Mucosa of descending colon (tissue), 3 donors: Measurements from ENCODE around the gene PAX2. TPM values are rescaled to one million over a fixed set of nuclear protein-coding genes. Genes with fewer than 3 reads are reported as not detected.

Source experiments
- ATAC-seq: fragments of 200-7000 bp; cut with Tn5 transposase; one replicate; pipeline ENCODE4 v1.9.1; 2020; ENCODE audit warnings: mild to moderate bottlenecking, moderate library complexity
- DNase-seq, 3 donors: peaks; one replicate each; pipeline ENCODE4 v3.0.0-alpha.2; 2020
- H3K36me3 ChIP-seq: fragments of 200-600 bp; one replicate; pipeline ENCODE4 v1.8.0; 2021; ENCODE audit warnings: low read depth, mild to moderate bottlenecking
- H3K4me1 ChIP-seq: fragments of 200-600 bp; one replicate; pipeline ENCODE4 v1.8.0; 2021; ENCODE audit warnings: low read depth, mild to moderate bottlenecking
- H3K4me3 ChIP-seq: fragments of 200-600 bp; one replicate; pipeline ENCODE4 v1.8.0; 2021; ENCODE audit warnings: mild to moderate bottlenecking
- H3K9me3 ChIP-seq: fragments of 200-600 bp; one replicate; pipeline ENCODE4 v1.8.0; 2021; ENCODE audit warnings: mild to moderate bottlenecking
- CTCF ChIP-seq: fragments of 200-600 bp; IDR thresholded peaks from one replicate; pipeline ENCODE4 v1.8.0; 2022; ENCODE audit warnings: antibody characterized with exemption, mild to moderate bottlenecking
- intact Hi-C, 2 donors: fragments of 100-400 bp; cut with DNase I in 1 of 2; cut with micrococcal nuclease in 1 of 2; formaldehyde crosslinking; loops; one replicate each; pipeline versions ENCODE4 v1.11.0 to v1.11.1; 2022; cut with DNase I, micrococcal nuclease
- total RNA-seq, 3 donors: library from RNA; stranded (reverse); fragmentation: NEBNext Ultra II Directional in 2 of 3; extraction: Animal tissue kit (Norgen Biotek cat#: 25700) in 2 of 3; gene quantifications; one replicate each; pipeline versions ENCODE4 v1.2.1 to v1.2.4, GENCODE V29; 2021 to 2023
- donor health status: DM: no; HTN: no; CAD: no; lungs with moderate emphysema.
- donor health status: DM: no; HTN: no; CAD: no.
- donor health status: DM: no; HTN: yes; CAD: no.

Gene PAX2
- total RNA-seq, 3 donors from 2014 or later, result not detected

DNA sequence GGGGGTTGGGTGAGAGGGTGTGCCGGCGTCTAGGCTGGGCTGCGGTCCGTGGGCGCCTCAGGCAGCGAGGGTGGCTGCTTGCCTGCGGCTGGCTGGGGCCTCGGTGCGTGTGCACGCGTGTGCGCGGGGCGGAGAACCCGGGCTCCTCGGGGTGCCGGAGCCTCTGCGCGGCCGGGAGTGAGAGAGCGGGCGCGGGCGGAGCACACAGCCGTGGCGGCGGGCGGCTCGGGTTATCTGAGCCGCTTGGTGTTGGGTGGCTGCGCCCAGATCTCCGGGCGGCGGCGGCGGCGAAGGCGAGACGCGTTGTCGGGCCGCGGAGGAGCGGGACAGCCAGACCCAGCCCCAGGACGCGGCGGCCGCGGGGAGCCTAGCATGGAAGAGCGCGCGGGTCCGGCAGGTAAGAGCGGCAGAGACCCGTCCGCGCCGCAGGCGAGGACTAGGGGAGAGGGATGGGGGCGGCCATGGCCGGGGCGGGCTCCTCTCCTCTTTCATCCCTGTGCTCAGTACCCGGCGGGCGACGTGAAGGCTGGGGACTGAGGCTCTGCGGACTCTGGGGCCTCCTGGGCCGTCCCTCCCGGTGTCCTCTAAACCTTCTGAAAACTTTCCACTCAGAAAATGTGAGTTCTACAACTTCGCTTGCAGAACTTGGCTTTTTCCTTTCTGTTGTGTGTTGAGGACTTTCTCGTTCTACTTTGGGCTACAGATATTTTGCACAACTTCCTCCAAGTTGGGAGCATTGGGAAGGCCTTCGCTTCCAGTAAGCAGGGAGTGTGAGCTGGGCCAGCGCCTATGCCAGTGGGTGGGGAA is 9.8 kb upstream of the PAX2 start:
- no peaks in the 10 kb centered on the region for H3K9me3 ChIP-seq
- no peaks in the 10 kb centered on the region for H3K36me3 ChIP-seq
- intact Hi-C loops, result loop anchor here in 1 of 2 donors (10.0 kb wide), 1 partner anchor 171 kb away; no protein-coding TSS in a partner anchor
- no peak for TF ChIP-seq CTCF
- peak; percentile 20 for ATAC-seq
- peaks cover 9% of the 10 kb centered on the region for H3K4me1 ChIP-seq
- H3K4me3 ChIP-seq, result no peak overlapping the region
- DNase-seq, result no peak

GRCh38 chr10:100736144-100736808 is 9.1 kb upstream of the PAX2 start:
- Histone ChIP-seq H3K4me3 (no peak overlapping the region), H3K4me1 (peaks cover 2% of the 10 kb centered on the region), H3K36me3 (no peaks in the 10 kb centered on the region), H3K9me3 (no peaks in the 10 kb centered on the region)
- ATAC-seq (no peak), DNase-seq (no peak)
- TF ChIP-seq CTCF, result no peak
- intact Hi-C loops, result loop anchor here in 1 of 2 donors (10.0 kb wide), 1 partner anchor 171 kb away; no protein-coding TSS in a partner anchor

GRCh38 chr10:100736809-100737354 is 8.5 kb upstream of the PAX2 start:
- Histone ChIP-seq H3K36me3 (no peaks in the 10 kb centered on the region), H3K4me3 (no peak overlapping the region), H3K9me3 (no peaks in the 10 kb centered on the region), H3K4me1 (no peaks in the 10 kb centered on the region)
- no peak for ATAC-seq
- DNase-seq, result no peak
- no peak for TF ChIP-seq CTCF
- intact Hi-C loops, result loop anchor here in 1 of 2 donors (10.0 kb wide), 1 partner anchor 172 kb away; no protein-coding TSS in a partner anchor

GRCh38 chr10:100737355-100738054 is 7.9 kb upstream of the PAX2 start:
- TF ChIP-seq CTCF, result no peak
- Histone ChIP-seq H3K9me3 (no peaks in the 10 kb centered on the region), H3K36me3 (no peaks in the 10 kb centered on the region), H3K4me3 (no peak overlapping the region), H3K4me1 (no peaks in the 10 kb centered on the region)
- DNase-seq (no peak), ATAC-seq (no peak)
- intact Hi-C loops, result loop anchor here in 1 of 2 donors (10.0 kb wide), 1 partner anchor 173 kb away; no protein-coding TSS in a partner anchor
